HepG2 (cell line): Measurements from ENCODE around the gene RSPH4A. TPM values are rescaled to one million over a fixed set of nuclear protein-coding genes. Genes with fewer than 3 reads are reported as not detected.

Source experiments
- ATAC-seq: fragments of 200-7000 bp; cut with Tn5 transposase; 3 replicates; pipeline ENCODE4 v1.9.1; 2020; ENCODE audit warnings: mild to moderate bottlenecking, moderate library complexity
- BruUV-seq: library from RNA; stranded (reverse); fragments of 400-500 nt; replicated peaks from 2 replicates; lab custom pipeline; 2021; lab: Mats Ljungman, UMichigan
- CTCF ChIA-PET: fragments of 300-600 bp; formaldehyde crosslinking; extraction: SDS; loops from one replicate; lab custom pipeline; 2021; ENCODE audit warnings: low total read pairs, inconsistent platforms, low intra/inter-chr PET ratio; lab: Yijun Ruan, JAX
- POLR2A ChIA-PET: fragments of 350-600 bp; sonication (Branson Sonifier 250); formaldehyde crosslinking; loops from one replicate; lab custom pipeline; 2020; ENCODE audit warnings: antibody characterized with exemption, inconsistent platforms; lab: Yijun Ruan, JAX
- DNase-seq: peaks from one replicate; pipeline ENCODE4 v3.0.0-alpha.2; 2015; ENCODE audit warnings: low spot score
- FAIRE-seq: peaks from 3 replicates; lab custom pipeline; 2011; peaks lifted over from hg19 to GRCh38; lab: Jason Lieb, UNC
- H2AFZ ChIP-seq: one replicate; pipeline ENCODE4 v1.6.1; 2011; ENCODE audit warnings: low read length, inconsistent platforms
- H3K27ac ChIP-seq: fragments of 300-600 bp; 3 replicates; pipeline ENCODE4 v1.8.0; 2011; ENCODE audit warnings: mixed run types, mild to moderate bottlenecking, mixed read lengths, low read length, inconsistent platforms; ENCODE audit not compliant: insufficient read depth; ENCODE audit errors: extremely low read length
- H3K27me3 ChIP-seq, 2 experiments: fragments of 200-600 bp in 1 of 2; 2 replicates in 1 of 2; 3 replicates in 1 of 2; pipeline versions ENCODE4 v1.6.0 to v1.8.0; 2011; ENCODE audit warnings: low read length in 2 of 2, mild to moderate bottlenecking in 2 of 2, moderate library complexity in 2 of 2, inconsistent platforms in 1 of 2; ENCODE audit not compliant: insufficient read depth in 2 of 2, control insufficient read depth in 1 of 2
- H3K36me3 ChIP-seq, 2 experiments: fragments of 200-600 bp in 1 of 2; replicated peaks in 1 of 2; 2 replicates in 1 of 2; 3 replicates in 1 of 2; pipeline versions ENCODE4 v1.5.1 to v1.8.0; 2011; ENCODE audit warnings: low read length in 2 of 2, inconsistent platforms in 1 of 2; ENCODE audit not compliant: insufficient read depth in 2 of 2, control insufficient read depth in 1 of 2
- H3K4me1 ChIP-seq: 2 replicates; pipeline ENCODE4 v1.5.1; 2012; ENCODE audit warnings: low read length, inconsistent platforms; ENCODE audit not compliant: insufficient read depth
- H3K4me2 ChIP-seq: 2 replicates; pipeline ENCODE4 v1.6.0; 2011; ENCODE audit warnings: low read depth, low read length, inconsistent platforms
- H3K4me3 ChIP-seq, 3 experiments: fragments of 200-600 bp in 1 of 3; sonication (generic), shearing (Covaris generic) in 1 of 3; replicated peaks in 1 of 3; 2 replicates each; pipeline ENCODE4 v1.5.1; 2011 to 2016; ENCODE audit warnings: low read length in 3 of 3, inconsistent platforms in 2 of 3, low read depth in 2 of 3, mild to moderate bottlenecking in 2 of 3, control low read depth in 1 of 3, mixed read lengths in 1 of 3; ENCODE audit not compliant: insufficient read depth in 1 of 3
- H3K79me2 ChIP-seq: one replicate; pipeline ENCODE4 v1.6.1; 2011; ENCODE audit warnings: low read length, inconsistent platforms; ENCODE audit not compliant: insufficient read depth
- H3K9ac ChIP-seq: 2 replicates; pipeline ENCODE4 v1.6.0; 2011; ENCODE audit warnings: mild to moderate bottlenecking, low read depth, low read length, inconsistent platforms; ENCODE audit not compliant: insufficient read depth
- H3K9me3 ChIP-seq: 2 replicates; pipeline ENCODE4 v1.5.1; 2012; ENCODE audit warnings: mild to moderate bottlenecking, low read length
- H4K20me1 ChIP-seq: 2 replicates; pipeline ENCODE4 v1.6.0; 2011; ENCODE audit warnings: inconsistent platforms, mild to moderate bottlenecking, low read length, moderate library complexity; ENCODE audit not compliant: insufficient read depth
- HMGA1 ChIP-seq: sonication (generic); formaldehyde crosslinking; conservative IDR thresholded peaks from 2 replicates; pipeline ENCODE4 v1.4.0; 2020; ENCODE audit warnings: missing genetic modification reagents
- MAFF ChIP-seq: IDR thresholded peaks from 2 replicates; pipeline ENCODE4 v1.6.1; 2011; ENCODE audit warnings: low read depth, low read length, improper control_type of control experiment
- MAFG ChIP-seq: sonication (generic); formaldehyde crosslinking; IDR thresholded peaks from 2 replicates; pipeline ENCODE4 v1.5.1; 2020; ENCODE audit warnings: mild to moderate bottlenecking, missing genetic modification reagents
- MAFK ChIP-seq, 2 experiments: IDR thresholded peaks in 1 of 2; conservative IDR thresholded peaks in 1 of 2; 2 replicates each; pipeline ENCODE4 v1.6.1; 2011; ENCODE audit warnings: improper control_type of control experiment in 2 of 2, low read length in 2 of 2
- RFX3 ChIP-seq: IDR thresholded peaks from 2 replicates; pipeline ENCODE4 v1.6.1; 2016; ENCODE audit warnings: missing biosample characterization, missing genetic modification reagents
- ZNF841 ChIP-seq: sonication (generic); formaldehyde crosslinking; IDR thresholded peaks from 2 replicates; pipeline ENCODE4 v1.8.1; 2023; ENCODE audit warnings: missing genetic modification reagents, borderline replicate concordance
- ZXDC ChIP-seq: sonication (generic); formaldehyde crosslinking; IDR thresholded peaks from 2 replicates; pipeline ENCODE4 v1.5.0; 2020; ENCODE audit warnings: mild to moderate bottlenecking, missing genetic modification reagents
- WGBS: methylation state at CpG from one replicate; pipeline ENCODE4 v1.1.6; 2017; ENCODE audit warnings: low lambda C conversion rate; 5-methylcytosine and 5-hydroxymethylcytosine counted together
- in situ Hi-C: cut with HindIII; loops from 2 replicates; pipeline ENCODE4 v1.10.0; 2017; ENCODE audit warnings: low pct_unique_long_range_greater_than_20kb; ENCODE audit not compliant: extremely low pct_ligation_motif_present
- intact Hi-C: fragments of 100-400 bp; cut with micrococcal nuclease; formaldehyde crosslinking; loops from one replicate; pipeline ENCODE4 v1.10.0; 2022; ENCODE audit not compliant: unreplicated experiment
- polyA plus RNA-seq, 8 experiments: library from polyadenylated mRNA; depleted of rRNA in 3 of 8; stranded (reverse) in 7 of 8; unstranded in 1 of 8; fragments of >200 nt; fragmentation: Illumina TruSeq in 4 of 8; extraction: Trizol in 4 of 8; gene quantifications; 2 replicates each; pipeline versions ENCODE4 v1.2.1 to v1.2.3, GENCODE V29; 2011 to 2016; ENCODE audit warnings: low read depth in 4 of 8, missing spikeins in 1 of 8, mixed read lengths in 1 of 8; ENCODE audit not compliant: insufficient read depth in 1 of 8
- total RNA-seq, 5 experiments: library from RNA; depleted of rRNA; stranded (reverse); fragments of >200 nt; fragmentation: Illumina TruSeq; extraction: Trizol; gene quantifications; 2 replicates each; pipeline ENCODE4 v1.2.3, GENCODE V29; 2016; ENCODE audit warnings: low read depth in 1 of 5

RSPH4A gene
- total and polyA plus RNA-seq, 2 of the 13 experiments (the other 11 are each of a cell fraction or from before 2014, with no cell fraction given) = 0.24 to 0.40 TPM

- Histone ChIP-seq H3K4me2 (no peak overlapping the region), H3K4me1 (no peaks in the 10 kb centered on the region), H3K79me2 (no peaks in the 10 kb centered on the region)
- TF ChIP-seq RFX3 (CRISPR knock-in tag) (no peak), MAFF (peak; percentile 81), ZXDC (CRISPR knock-in tag) (no peak), ZNF841 (CRISPR knock-in tag) (no peak), HMGA1 (CRISPR knock-in tag) (no peak), MAFG (no peak), MAFK (conservative IDR thresholded peaks at IDR 0.05 in 1 of 2, IDR thresholded peaks at IDR 0.05 in 1 of 2; ENCODE audit: low read length in 2 of 2) (peak; percentile 79 to 85)
- TF ChIP-seq, all 625 proteins: peak for 2
- intact Hi-C loops (no loop called here), in situ Hi-C loops (no loop called here)
- ChIA-PET CTCF (no interaction called here), POLR2A (no interaction called here)
- Histone ChIP-seq H4K20me1 (no peaks in the 10 kb centered on the region), H3K9ac (no peak overlapping the region), H3K36me3 (peaks cover 11 to 55% of the 10 kb centered on the region in 2 experiments), H3K27me3 (no peaks in the 10 kb centered on the region), H3K9me3 (no peaks in the 10 kb centered on the region), H2AFZ (no peak overlapping the region), H3K27ac (no peak overlapping the region), H3K4me3 (no peak overlapping the region)
- ATAC-seq = no peak
- no peak for DNase-seq
- no peak for FAIRE-seq
- BruUV-seq = no TSS peak
- WGBS = 96% methylated on average over 2 of the region's 2 CpGs
Observed at GRCh38 chr6:116586738-116587137, 29.5 kb upstream of the RSPH4A start.
